B cell (primary cell): ENCODE results near the gene NDUFS6. TPM values are rescaled to one million over a fixed set of nuclear protein-coding genes. Genes with fewer than 3 reads are reported as not detected.

Experiments
- ATAC-seq: fragments of 200-7000 bp; cut with Tn5 transposase; one replicate; pipeline ENCODE4 v1.10.0; 2021; ENCODE audit warnings: low read depth, mild to moderate bottlenecking, moderate number of reproducible peaks, moderate library complexity
- CTCF ChIA-PET: fragments of 350-600 bp; sonication (Branson Sonifier 250); formaldehyde crosslinking; loops from one replicate; lab custom pipeline; 2021; ENCODE audit warnings: antibody characterized with exemption, inconsistent platforms; lab: Charles Lee
- POLR2A ChIA-PET: fragments of 350-600 bp; sonication (Branson Sonifier 250); formaldehyde crosslinking; loops from one replicate; lab custom pipeline; 2021; ENCODE audit warnings: antibody characterized with exemption; lab: Charles Lee
- DNase-seq: peaks from one replicate; pipeline ENCODE4 v3.0.0; 2013
- H2AFZ ChIP-seq: 2 replicates; pipeline ENCODE4 v1.6.1; 2012; ENCODE audit warnings: mild to moderate bottlenecking, low read depth, low read length; ENCODE audit not compliant: insufficient read depth, poor library complexity, severe bottlenecking
- H3K27ac ChIP-seq, 2 donors: 1 replicate in 1 of 2; 2 replicates in 1 of 2; pipeline ENCODE4 v1.5.1; 2012 to 2013; ENCODE audit warnings: low read length in 2 of 2, mild to moderate bottlenecking in 2 of 2, moderate library complexity in 1 of 2
- H3K27me3 ChIP-seq, 4 experiments: fragments of 200-600 bp in 1 of 4; sonication (generic) in 1 of 4; replicated peaks in 1 of 4; 1 replicate in 2 of 4; 2 replicates in 2 of 4; pipeline versions ENCODE4 v1.6.1 to v1.7.0; 2013 to 2016; ENCODE audit warnings: low read length in 3 of 4, mild to moderate bottlenecking in 2 of 4, mixed read lengths in 1 of 4, moderate library complexity in 1 of 4; ENCODE audit not compliant: insufficient read depth in 4 of 4, control insufficient read depth in 3 of 4; ENCODE audit errors: control extremely low read depth in 1 of 4
- H3K36me3 ChIP-seq, 2 experiments: replicated peaks in 1 of 2; 1 replicate in 1 of 2; 2 replicates in 1 of 2; pipeline versions ENCODE4 v1.6.1 to v1.7.1; 2013; ENCODE audit warnings: low read length in 1 of 2; ENCODE audit not compliant: insufficient read depth in 2 of 2, control insufficient read depth in 1 of 2; ENCODE audit errors: control extremely low read depth in 1 of 2, extremely low read depth in 1 of 2
- H3K4me1 ChIP-seq, 2 donors: fragments of 200-600 bp in 1 of 2; sonication (generic) in 1 of 2; 1 replicate in 1 of 2; 2 replicates in 1 of 2; pipeline versions ENCODE4 v1.5.1 to v1.6.1; 2013 to 2017; ENCODE audit warnings: low read length in 2 of 2; ENCODE audit not compliant: control insufficient read depth in 2 of 2, insufficient read depth in 2 of 2
- H3K4me2 ChIP-seq: replicated peaks from 2 replicates; pipeline ENCODE3; 2012; ENCODE audit warnings: mild to moderate bottlenecking, low read depth, low read length; ENCODE audit not compliant: poor library complexity, severe bottlenecking
- H3K4me3 ChIP-seq, 5 experiments: fragments of 200-600 bp in 1 of 5; sonication (generic) in 1 of 5; 1 replicate in 3 of 5; 2 replicates in 2 of 5; pipeline versions ENCODE4 v1.5.1 to v1.7.0; 2011 to 2016; ENCODE audit warnings: low read length in 4 of 5, mild to moderate bottlenecking in 4 of 5, low read depth in 2 of 5, control low read depth in 1 of 5, moderate library complexity in 1 of 5; ENCODE audit not compliant: insufficient read depth in 1 of 5; ENCODE audit errors: control extremely low read depth in 1 of 5, extremely low read depth in 1 of 5
- H3K79me2 ChIP-seq: fragments of 200-600 bp; sonication (generic); one replicate; pipeline ENCODE4 v1.6.0; 2016; ENCODE audit warnings: low read length; ENCODE audit not compliant: control insufficient read depth, insufficient read depth
- H3K9ac ChIP-seq: fragments of 200-600 bp; sonication (generic); 2 replicates; pipeline ENCODE4 v1.6.1; 2017; ENCODE audit warnings: mild to moderate bottlenecking, low read length, moderate library complexity
- H3K9me3 ChIP-seq, 3 donors: one replicate each; pipeline versions ENCODE4 v1.6.1 to v1.7.1; 2013; ENCODE audit warnings: low read length in 2 of 3; ENCODE audit not compliant: control insufficient read depth in 2 of 3, insufficient read depth in 1 of 3; ENCODE audit errors: control extremely low read depth in 1 of 3
- H4K20me1 ChIP-seq: 2 replicates; pipeline ENCODE4 v1.6.0; 2012; ENCODE audit warnings: mild to moderate bottlenecking, low read length; ENCODE audit not compliant: insufficient read depth, control insufficient read depth, poor library complexity, severe bottlenecking
- H3K27ac Mint-ChIP-seq: one replicate; pipeline ENCODE4 v1.8.0; 2021; ENCODE audit warnings: mixed read lengths
- H3K27me3 Mint-ChIP-seq: one replicate; pipeline ENCODE4 v1.8.0; 2021; ENCODE audit warnings: mixed read lengths
- H3K4me1 Mint-ChIP-seq: one replicate; pipeline ENCODE4 v1.8.0; 2021; ENCODE audit warnings: mixed read lengths
- H3K4me3 Mint-ChIP-seq: one replicate; pipeline ENCODE4 v1.8.0; 2021; ENCODE audit warnings: mixed read lengths
- H3K9me3 Mint-ChIP-seq: one replicate; pipeline ENCODE4 v1.8.0; 2022; ENCODE audit warnings: mixed read lengths; ENCODE audit not compliant: insufficient read depth
- EZH2 ChIP-seq: IDR thresholded peaks from 2 replicates; pipeline ENCODE4 v1.6.1; 2012; ENCODE audit warnings: borderline replicate concordance, low read depth, mild to moderate bottlenecking, moderate library complexity, low read length; ENCODE audit not compliant: insufficient read depth, poor library complexity, severe bottlenecking
- WGBS: methylation state at CpG from one replicate; pipeline ENCODE4 v1.1.5; 2013; ENCODE audit warnings: missing lambda C conversion rate; ENCODE audit not compliant: insufficient coverage; 5-methylcytosine and 5-hydroxymethylcytosine counted together
- intact Hi-C: fragments of 100-400 bp; cut with micrococcal nuclease; formaldehyde crosslinking; loops from one replicate; pipeline ENCODE4 v1.10.0; 2022
- polyA plus RNA-seq: library from polyadenylated mRNA; depleted of rRNA; stranded (reverse); fragments of >200 nt; gene quantifications from 2 replicates; pipeline ENCODE4 v1.2.3, GENCODE V29; 2012
- total RNA-seq, 2 donors: library from RNA; stranded (reverse); fragments of 120-200 nt in 1 of 2; gene quantifications; 1 replicate in 1 of 2; 2 replicates in 1 of 2; pipeline versions ENCODE4 v1.2.3 to v1.2.4, GENCODE V29; 2013 to 2022
- TF ChIP-seq, protein P1 (sequence below): fragments of 200-600 bp; IDR thresholded peaks from one replicate; pipeline ENCODE4 v1.8.0; 2022; ENCODE audit warnings: antibody characterized with exemption, mild to moderate bottlenecking

The NDUFS6 gene
- total and polyA plus RNA-seq, 2 donors (not counting 1 experiment from before 2014, with no cell fraction given) = 16.9 to 18.0 TPM

DNA sequence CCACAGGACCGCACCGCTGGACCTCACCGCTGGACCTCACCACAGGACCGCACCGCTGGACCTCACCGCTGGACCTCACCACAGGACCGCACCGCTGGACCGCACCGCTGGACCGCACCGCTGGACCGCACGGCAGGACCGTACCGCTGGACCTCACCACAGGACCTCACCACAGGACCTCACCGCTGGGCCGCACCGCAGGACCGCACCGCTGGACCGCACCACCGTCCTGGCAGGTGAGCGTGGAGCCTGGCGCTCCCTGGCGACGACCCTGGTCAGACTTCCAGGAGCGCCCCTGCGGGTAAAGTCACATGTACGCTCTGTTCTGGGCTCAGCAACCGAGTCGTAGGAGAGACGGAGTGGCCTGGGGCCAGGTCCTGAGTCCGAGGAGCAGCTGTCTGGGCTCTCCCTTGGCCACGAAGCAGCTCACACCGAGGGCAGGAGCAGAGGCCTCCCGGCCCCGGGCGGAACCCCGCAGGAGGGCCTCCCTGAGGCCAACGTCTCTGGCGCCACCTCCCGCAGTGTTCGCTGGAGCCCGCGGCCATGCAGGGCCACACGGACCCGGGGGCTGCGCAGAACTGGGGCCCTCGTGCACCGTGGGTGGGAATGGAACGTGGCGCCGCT lies 32.1 kb upstream of the NDUFS6 start:
- peaks cover 0 to 8% (median 0%) of the 10 kb centered on the region in 3 donors for H3K9me3 ChIP-seq
- no peak for DNase-seq
- Mint-ChIP-seq H3K4me3 (no peak overlapping the region), H3K27me3 (peaks cover 13% of the 10 kb centered on the region), H3K27ac (no peak overlapping the region), H3K4me1 (no peaks in the 10 kb centered on the region), H3K9me3 (no peaks in the 10 kb centered on the region)
- TF ChIP-seq, protein P1, sequence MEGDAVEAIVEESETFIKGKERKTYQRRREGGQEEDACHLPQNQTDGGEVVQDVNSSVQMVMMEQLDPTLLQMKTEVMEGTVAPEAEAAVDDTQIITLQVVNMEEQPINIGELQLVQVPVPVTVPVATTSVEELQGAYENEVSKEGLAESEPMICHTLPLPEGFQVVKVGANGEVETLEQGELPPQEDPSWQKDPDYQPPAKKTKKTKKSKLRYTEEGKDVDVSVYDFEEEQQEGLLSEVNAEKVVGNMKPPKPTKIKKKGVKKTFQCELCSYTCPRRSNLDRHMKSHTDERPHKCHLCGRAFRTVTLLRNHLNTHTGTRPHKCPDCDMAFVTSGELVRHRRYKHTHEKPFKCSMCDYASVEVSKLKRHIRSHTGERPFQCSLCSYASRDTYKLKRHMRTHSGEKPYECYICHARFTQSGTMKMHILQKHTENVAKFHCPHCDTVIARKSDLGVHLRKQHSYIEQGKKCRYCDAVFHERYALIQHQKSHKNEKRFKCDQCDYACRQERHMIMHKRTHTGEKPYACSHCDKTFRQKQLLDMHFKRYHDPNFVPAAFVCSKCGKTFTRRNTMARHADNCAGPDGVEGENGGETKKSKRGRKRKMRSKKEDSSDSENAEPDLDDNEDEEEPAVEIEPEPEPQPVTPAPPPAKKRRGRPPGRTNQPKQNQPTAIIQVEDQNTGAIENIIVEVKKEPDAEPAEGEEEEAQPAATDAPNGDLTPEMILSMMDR = no peak
- TF ChIP-seq EZH2 = no peak
- no peaks in the 10 kb centered on the region for H4K20me1 ChIP-seq
- intact Hi-C loops = loop anchor here (10.0 kb wide), 1 partner anchor 266 kb away; no protein-coding TSS in a partner anchor
- no peaks in the 10 kb centered on the region for H3K36me3 ChIP-seq
- H3K4me2 ChIP-seq = no peak overlapping the region
- ChIA-PET CTCF (no interaction called here), POLR2A (no interaction called here)
- H3K27me3 ChIP-seq = peaks cover 0 to 23% (median 5%) of the 10 kb centered on the region in 4 experiments
- H3K4me1 ChIP-seq = peaks cover 3 to 6% of the 10 kb centered on the region in 2 donors
- no peak overlapping the region for H3K27ac ChIP-seq
- H3K9ac ChIP-seq = no peak overlapping the region
- no peak overlapping the region for H2AFZ ChIP-seq
- H3K79me2 ChIP-seq = no peaks in the 10 kb centered on the region
- ATAC-seq = no peak
- WGBS = 93% methylated on average over 38 of the region's 54 CpGs
- no peak overlapping the region for H3K4me3 ChIP-seq

GRCh38 chr5:1769752-1770442 lies 31.3 kb upstream of the NDUFS6 start:
- peaks cover 3 to 6% of the 10 kb centered on the region in 2 donors for H3K4me1 ChIP-seq
- no peaks in the 10 kb centered on the region for H3K9me3 Mint-ChIP-seq
- H3K36me3 ChIP-seq = no peaks in the 10 kb centered on the region
- H3K4me3 Mint-ChIP-seq = no peak overlapping the region
- no peak overlapping the region for H3K4me3 ChIP-seq
- ATAC-seq (no peak), DNase-seq (no peak)
- CTCF ChIA-PET = no interaction called here
- H3K9ac ChIP-seq = no peak overlapping the region
- no peak overlapping the region for H3K27ac ChIP-seq
- H3K4me2 ChIP-seq = no peak overlapping the region
- peaks cover 0 to 23% (median 5%) of the 10 kb centered on the region in 4 experiments for H3K27me3 ChIP-seq
- TF ChIP-seq EZH2 = no peak
- TF ChIP-seq, protein P1 = no peak
- H3K27ac Mint-ChIP-seq = no peak overlapping the region
- no peaks in the 10 kb centered on the region for H3K79me2 ChIP-seq
- intact Hi-C loops = loop anchor here (10.0 kb wide), 1 partner anchor 265 kb away; no protein-coding TSS in a partner anchor
- POLR2A ChIA-PET = no interaction called here
- H3K4me1 Mint-ChIP-seq = no peaks in the 10 kb centered on the region
- no peaks in the 10 kb centered on the region for H4K20me1 ChIP-seq
- H3K27me3 Mint-ChIP-seq = peaks cover 13% of the 10 kb centered on the region
- WGBS = 93% methylated on average over 24 of the region's 30 CpGs
- H2AFZ ChIP-seq = no peak overlapping the region
- peaks cover 0 to 6% (median 0%) of the 10 kb centered on the region in 3 donors for H3K9me3 ChIP-seq
